ENCODE data around the gene BNIPL. TPM values are rescaled to one million over a fixed set of nuclear protein-coding genes. Genes with fewer than 3 reads are reported as not detected.

The BNIPL gene
- 0.31 TPM for polyA plus RNA-seq (2013, experiment 1 of 2; ENCODE audit: insufficient read length)
- polyA plus RNA-seq (2013, experiment 2 of 2; ENCODE audit: insufficient read length): 0.62 TPM

DNA sequence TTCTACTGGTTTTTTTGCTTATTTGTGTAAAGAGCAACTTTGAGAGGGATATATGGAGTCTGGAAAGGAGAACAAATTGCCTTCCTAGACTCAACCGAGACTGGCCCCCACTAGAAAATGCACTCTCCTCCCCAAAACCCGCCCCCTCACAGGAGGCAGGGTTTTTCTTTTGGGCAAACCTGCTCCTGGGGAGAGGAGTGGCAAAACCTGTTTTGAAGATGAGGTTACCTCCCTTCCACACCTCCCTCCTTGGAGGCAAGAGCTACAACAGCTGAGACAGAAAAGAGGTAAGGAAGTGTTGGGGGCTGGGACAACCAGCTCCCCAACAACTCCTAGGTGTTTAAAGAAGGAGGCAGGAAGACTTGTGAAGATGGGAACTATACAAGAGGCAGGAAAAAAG lies at the start of gene BNIPL:
Gene BNIPL (plus strand): TSS at position 231 of the 400 bp plus-strand sequence. CDS start 140 bp downstream, at position 371.
- no peak for DNase-seq

GRCh38 chr1:150987924-150988323 lies 48.5 kb upstream of the BNIPL start:
- DNase-seq: no peak

DNA sequence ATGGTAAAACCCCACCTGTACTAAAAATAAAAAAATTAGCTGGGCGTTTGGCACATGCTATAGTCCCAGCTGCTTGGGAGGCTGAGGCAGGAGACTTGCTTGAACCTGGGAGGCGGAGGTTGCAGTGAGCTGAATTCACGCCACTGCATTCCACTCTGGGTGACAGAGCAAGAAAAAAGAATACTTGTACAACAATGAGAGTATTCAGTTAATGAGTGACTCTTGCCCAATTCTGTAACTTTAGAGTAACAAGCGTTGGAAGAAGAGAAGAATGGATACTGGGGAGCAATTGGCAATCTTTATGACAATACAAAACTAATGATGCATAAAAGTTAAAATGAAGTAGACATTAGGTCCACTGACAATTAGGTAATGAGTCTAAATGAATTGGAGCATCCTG lies 43.8 kb upstream of the BNIPL start:
- DNase-seq: no peak

- no peak for DNase-seq
Observed at GRCh38 chr1:150994248-150994647, 42.1 kb upstream of the BNIPL start.

GRCh38 chr1:150995460-150995859 lies 40.9 kb upstream of the BNIPL start:
- no peak for DNase-seq

- no peak for DNase-seq
Observed at GRCh38 chr1:150995896-150996295, 40.5 kb upstream of the BNIPL start.

- no peak for DNase-seq
Observed at GRCh38 chr1:150997126-150997872, 39.1 kb upstream of the BNIPL start.

GRCh38 chr1:150997949-150998348 lies 38.4 kb upstream of the BNIPL start:
- no peak for DNase-seq

DNA sequence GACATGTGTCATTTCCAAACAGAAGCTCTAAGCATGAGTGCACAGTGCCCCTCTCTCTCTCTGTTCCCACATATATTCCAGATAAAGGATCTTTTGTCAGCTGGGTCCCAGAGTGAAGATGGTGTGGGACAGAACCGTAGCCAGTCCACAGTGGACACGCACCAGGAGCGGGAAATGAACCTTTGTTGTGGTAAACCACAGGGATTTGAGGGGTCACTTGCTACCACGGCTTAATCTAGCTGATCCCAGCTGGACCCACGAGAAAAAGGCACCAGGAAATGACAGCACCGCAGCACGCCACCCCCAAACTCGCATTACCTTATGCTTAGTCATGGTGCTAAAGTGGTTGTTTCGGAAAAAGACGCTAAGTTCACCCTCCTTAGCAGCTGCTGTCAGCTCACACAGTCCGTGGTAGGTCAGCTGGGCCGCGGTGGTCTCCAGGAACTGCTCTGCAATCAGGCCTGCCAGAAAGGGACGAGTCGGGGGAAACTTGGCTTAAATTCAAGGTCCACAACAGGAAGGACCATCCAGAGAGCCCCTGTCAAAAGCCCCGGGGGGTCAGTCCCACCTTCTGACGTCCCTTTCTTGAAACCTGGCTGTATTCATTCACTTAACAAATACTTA lies 37.2 kb upstream of the BNIPL start:
- DNase-seq: peak; percentile 43

DNA sequence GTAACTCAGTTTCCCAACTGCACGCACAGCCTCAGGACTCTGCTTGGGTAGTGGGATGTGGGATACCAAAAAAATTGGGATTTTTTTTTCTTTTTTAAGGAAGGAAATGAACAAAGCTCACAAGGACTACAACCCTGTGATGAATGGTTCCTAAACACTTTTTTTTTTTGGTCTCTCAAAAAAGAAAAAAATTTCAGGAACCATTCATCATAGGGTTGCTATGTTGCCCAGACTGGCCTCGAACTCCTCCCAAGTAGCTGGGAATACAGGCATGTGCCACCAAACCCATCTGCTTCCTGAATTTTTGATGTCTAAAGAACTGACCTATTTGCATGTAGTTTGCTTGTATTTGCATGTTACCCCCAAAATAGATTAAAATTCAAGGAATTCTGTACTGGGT lies 36.5 kb upstream of the BNIPL start:
- DNase-seq: no peak

DNA sequence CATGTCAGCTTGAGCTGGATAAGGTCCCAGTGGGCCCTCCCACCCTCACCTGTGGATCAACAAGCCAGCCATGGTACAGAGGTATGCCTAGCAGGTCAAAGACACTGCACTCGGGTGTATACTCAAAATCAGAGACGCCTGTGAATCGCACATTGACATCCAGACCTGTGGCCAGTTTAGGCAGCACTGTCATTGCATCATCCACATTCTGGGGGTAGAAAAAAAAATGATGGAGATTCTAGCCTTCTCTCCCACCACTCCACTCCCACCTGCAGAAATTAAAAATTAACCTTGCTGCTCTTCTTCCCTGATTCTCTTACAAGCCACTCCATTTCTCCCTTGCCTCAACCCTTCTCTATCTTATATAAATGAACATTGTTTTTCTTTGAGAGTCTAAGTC lies 36.0 kb upstream of the BNIPL start:
- DNase-seq: no peak

DNA sequence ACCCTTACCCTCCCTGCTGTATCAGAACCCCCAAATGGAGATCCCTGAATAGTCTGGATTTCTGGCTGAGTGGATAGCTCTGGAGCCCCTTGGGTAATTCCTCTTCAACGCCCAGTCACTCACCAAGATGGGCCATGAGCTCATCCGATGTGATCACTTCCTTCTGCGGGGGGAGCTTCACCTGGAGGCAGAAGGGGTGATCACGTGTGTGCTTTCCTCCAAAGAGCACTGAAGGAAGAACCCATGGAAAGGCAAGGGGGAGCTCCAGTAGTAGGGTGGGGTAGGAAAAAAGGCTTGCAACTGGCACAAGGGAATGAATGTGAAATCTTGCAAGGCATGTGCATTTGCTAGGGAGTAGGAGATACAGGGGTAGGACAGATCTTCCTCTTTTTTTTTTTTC lies 34.8 kb upstream of the BNIPL start:
- no peak for DNase-seq

DNA sequence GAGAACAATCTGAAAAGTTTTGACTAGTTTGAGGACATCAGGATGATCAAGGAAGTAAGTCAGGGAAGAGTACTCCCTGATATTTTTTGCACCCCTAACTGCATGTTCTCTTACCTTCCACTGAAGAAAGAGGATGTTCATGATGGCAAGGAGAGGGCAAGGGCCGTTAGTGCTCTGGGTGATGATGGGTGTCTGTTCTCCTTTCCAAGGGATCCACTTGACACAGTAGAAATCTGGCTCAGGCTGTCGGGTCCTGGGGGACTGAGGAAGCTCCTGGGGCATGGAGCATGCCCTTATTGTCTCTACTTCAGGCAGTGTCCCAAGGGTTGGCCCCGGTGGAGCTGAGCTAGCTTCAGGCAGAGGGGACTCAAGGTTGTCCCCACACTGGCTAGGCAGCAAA lies 34.3 kb upstream of the BNIPL start:
- DNase-seq: no peak

DNA sequence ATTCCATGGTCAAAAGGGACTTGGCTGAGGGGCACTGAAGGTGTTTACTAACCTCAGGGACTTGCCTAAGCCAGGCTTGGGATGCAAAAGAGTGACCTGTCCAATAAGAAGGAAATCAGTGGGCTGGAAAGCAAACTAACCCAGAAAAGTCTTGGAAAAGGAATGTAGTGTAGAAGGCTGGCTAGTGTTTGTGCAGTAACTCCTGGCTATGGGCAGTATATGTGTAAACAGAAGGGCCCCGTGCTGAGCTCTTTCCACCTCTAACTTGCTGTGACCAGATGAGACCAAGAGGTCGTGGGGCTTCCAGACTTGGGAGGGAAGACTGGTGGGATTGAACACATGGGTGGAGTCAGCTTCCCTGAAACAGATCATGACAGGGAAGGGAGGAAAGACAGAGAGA lies 33.8 kb upstream of the BNIPL start:
- DNase-seq: no peak

DNA sequence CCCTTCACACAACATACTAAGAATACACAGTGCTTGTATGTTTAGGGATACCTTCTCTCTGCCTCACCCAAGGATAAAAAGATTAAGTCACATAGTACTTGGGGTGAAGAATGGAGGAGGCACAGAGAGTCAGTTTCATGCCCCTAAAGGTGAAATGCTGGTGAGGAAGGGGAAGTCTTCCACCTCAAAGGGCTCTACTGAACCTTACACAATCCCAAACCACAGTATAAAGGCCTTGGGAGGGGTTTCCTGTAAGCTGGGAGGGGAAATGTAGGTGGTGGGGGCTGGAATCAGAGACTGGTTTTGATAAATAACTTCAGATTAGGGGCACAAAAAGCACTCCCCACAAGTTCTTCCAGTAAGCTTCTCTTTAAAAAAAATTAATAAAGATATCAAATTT lies 33.2 kb upstream of the BNIPL start:
- DNase-seq: no peak

- DNase-seq: no peak
Observed at GRCh38 chr1:151005729-151006319, 30.6 kb upstream of the BNIPL start.

GRCh38 chr1:151006327-151007052 lies 29.9 kb upstream of the BNIPL start, which contains the start of gene MINDY1:
MINDY1 (minus strand) TSS chr1:151006902; CDS start chr1:151002617, 4,285 bp downstream.
- peak; percentile 79 for DNase-seq

DNA sequence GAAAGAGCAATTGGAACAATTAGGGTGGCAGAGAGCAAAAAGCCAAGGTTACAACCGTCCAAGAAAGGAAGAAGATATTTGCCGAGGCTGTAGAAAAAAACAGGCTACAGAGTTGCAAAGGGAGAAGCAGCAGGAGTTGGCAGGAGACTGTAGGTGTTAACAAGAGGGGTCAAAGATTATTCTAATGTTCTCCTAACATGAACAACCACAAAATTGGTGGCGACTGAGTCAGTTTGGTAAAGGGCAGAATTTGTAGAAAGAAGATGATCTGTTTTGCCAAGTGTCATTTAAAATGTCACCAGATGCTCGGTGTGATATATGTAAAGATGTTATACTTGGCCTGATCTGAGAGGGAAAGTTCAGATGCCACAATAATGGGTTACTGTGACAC lies 28.5 kb upstream of the BNIPL start:
- DNase-seq: no peak

DNA sequence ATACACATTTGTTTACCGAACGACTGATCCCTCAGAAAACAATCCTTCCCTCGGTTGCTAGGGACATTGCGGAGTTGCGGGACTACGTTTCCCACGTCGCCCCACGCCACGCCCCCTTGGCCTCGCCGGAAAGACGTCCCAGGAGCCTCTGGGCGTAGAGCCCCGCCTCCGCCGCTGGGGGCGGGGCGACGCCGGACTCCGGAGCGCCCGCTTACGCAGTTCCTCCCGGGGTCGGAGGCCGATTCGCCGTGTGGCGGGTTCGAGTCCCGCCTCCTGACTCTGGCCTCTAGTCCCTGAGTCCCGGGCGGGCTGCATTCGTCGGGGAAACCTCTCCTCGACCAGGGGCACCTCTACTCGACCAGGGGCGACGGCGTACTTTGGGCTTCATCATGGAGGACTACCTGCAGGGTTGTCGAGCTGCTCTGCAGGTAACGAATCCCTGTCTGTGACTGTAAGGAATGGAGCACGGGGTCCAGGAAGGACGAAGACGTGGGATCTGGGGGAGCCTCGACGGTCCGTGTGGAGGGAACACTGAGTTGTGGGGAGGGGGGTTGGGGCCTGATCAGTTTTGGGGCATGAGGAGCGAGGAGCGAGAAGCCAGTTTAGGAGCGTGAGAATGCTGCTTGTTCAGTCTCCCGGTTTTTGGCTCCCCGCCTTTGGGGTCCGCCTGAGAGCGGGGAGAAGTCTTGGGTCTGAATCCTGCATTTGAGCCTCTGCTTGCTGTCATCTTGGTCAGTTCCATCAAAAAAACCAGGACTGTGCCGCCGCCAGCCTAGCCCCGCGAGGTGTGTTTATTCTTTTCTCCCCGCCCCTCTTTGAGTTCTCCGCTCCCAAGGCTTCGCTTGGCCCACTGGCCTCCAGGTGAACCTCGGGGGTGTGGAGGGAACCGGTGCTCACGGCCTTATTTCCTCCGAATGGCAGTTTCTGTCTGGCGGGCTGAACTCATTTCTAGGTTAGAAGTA lies 27.9 kb upstream of the BNIPL start, which contains the start of gene PRUNE1:
Gene PRUNE1 (plus strand): TSS at position 206 of the 962 bp plus-strand sequence. CDS start 184 bp downstream, at position 390.
- DNase-seq: peak; percentile 94

DNA sequence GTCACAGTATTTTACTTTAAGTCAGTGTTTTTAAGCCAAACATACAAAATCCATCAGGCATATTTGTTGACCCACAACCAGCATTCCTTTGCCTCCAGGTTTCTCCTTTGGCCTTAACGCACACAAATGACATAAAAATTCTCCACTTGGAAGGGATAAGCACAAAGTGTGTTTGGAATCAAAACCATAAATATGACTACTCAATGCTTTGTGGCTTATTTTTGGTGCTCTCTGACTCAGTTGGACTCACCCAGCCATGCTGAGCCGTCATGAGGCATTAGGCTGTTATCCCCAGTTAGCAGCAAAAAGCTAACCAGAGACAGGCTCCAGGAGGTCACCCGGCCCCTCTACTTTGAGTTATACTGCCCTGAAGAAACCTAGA lies 27.2 kb upstream of the BNIPL start:
- peak; percentile 58 for DNase-seq

GRCh38 chr1:151009674-151010345 lies 26.6 kb upstream of the BNIPL start:
- no peak for DNase-seq
